H1 (cell line): Measurements from ENCODE around the gene SGMS2.

Experiments used
- BACH1 ChIP-seq: IDR thresholded peaks from 2 replicates; pipeline ENCODE4 v1.6.1; 2012; ENCODE audit warnings: low read length, improper control_type of control experiment
- CBX8 ChIP-seq: fragments of 300-800, 300-1000 bp; sonication (generic); IDR thresholded peaks from 2 replicates; pipeline ENCODE4 v1.7.1; 2016; ENCODE audit warnings: low read depth, low read length, borderline replicate concordance
- CHD1 ChIP-seq: IDR thresholded peaks from 2 replicates; pipeline ENCODE4 v1.6.1; 2012; ENCODE audit warnings: low read depth, low read length, improper control_type of control experiment
- EZH2 ChIP-seq: fragments of 200-600 bp; sonication (generic); IDR thresholded peaks from 2 replicates; pipeline ENCODE4 v1.7.1; 2012; ENCODE audit warnings: low read depth, mild to moderate bottlenecking, moderate library complexity, low read length, inconsistent platforms; ENCODE audit not compliant: severe bottlenecking
- HDAC2 ChIP-seq, 2 experiments: fragments of 300-600 bp in 1 of 2; sonication (generic) in 1 of 2; IDR thresholded peaks; 2 replicates each; pipeline ENCODE4 v1.6.1; 2011 to 2012; ENCODE audit warnings: low read depth in 2 of 2, low read length in 2 of 2, mild to moderate bottlenecking in 2 of 2, moderate library complexity in 2 of 2, borderline replicate concordance in 1 of 2, inconsistent platforms in 1 of 2
- NRF1 ChIP-seq: IDR thresholded peaks from 2 replicates; pipeline ENCODE4 v1.6.1; 2011; ENCODE audit warnings: mild to moderate bottlenecking, low read depth, low read length, improper control_type of control experiment
- POLR2A ChIP-seq, 2 experiments: IDR thresholded peaks; 1 replicate in 1 of 2; 2 replicates in 1 of 2; pipeline ENCODE4 v1.6.1; 2011; ENCODE audit warnings: low read depth in 2 of 2, low read length in 2 of 2, mild to moderate bottlenecking in 2 of 2; ENCODE audit errors: control extremely low read depth in 1 of 2
- SIN3A ChIP-seq, 2 experiments: IDR thresholded peaks in 1 of 2; conservative IDR thresholded peaks in 1 of 2; 2 replicates each; pipeline ENCODE4 v1.6.1; 2011 to 2012; ENCODE audit warnings: low read length in 2 of 2, improper control_type of control experiment in 1 of 2, low read depth in 1 of 2, mild to moderate bottlenecking in 1 of 2
- SIRT6 ChIP-seq: IDR thresholded peaks from one replicate; pipeline ENCODE4 v1.7.1; 2012; ENCODE audit warnings: low read length, inconsistent platforms
- TF ChIP-seq, protein P1 (sequence below), 3 experiments: IDR thresholded peaks; 1 replicate in 2 of 3; 2 replicates in 1 of 3; pipeline versions ENCODE4 v1.5.1 to v1.6.1; 2011; ENCODE audit warnings: low read length in 3 of 3, mild to moderate bottlenecking in 3 of 3, inconsistent platforms in 2 of 3, low read depth in 1 of 3, moderate library complexity in 1 of 3; ENCODE audit not compliant: insufficient read depth in 1 of 3; ENCODE audit errors: control extremely low read depth in 1 of 3

DNA sequence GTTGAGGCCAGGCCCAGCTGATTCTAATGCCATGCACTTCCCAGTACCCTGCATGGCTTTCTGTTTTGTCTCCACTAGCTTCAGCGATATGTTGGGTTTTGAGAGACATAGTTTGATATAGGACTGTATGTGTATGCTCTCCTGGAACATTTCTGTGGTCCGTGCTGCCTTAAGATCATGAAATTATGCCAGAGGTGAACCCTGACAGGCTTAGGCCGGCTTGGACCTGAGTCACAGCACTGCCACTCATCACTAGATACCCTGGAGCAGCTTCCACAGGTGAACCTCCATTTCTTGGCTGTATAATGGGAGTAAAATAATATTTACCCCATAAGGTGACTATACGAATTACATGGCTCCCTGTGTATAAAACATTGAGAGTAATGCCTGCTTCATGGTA, 6.4 kb downstream of the SGMS2 start:
- no peak for TF ChIP-seq EZH2
- TF ChIP-seq, protein P1, sequence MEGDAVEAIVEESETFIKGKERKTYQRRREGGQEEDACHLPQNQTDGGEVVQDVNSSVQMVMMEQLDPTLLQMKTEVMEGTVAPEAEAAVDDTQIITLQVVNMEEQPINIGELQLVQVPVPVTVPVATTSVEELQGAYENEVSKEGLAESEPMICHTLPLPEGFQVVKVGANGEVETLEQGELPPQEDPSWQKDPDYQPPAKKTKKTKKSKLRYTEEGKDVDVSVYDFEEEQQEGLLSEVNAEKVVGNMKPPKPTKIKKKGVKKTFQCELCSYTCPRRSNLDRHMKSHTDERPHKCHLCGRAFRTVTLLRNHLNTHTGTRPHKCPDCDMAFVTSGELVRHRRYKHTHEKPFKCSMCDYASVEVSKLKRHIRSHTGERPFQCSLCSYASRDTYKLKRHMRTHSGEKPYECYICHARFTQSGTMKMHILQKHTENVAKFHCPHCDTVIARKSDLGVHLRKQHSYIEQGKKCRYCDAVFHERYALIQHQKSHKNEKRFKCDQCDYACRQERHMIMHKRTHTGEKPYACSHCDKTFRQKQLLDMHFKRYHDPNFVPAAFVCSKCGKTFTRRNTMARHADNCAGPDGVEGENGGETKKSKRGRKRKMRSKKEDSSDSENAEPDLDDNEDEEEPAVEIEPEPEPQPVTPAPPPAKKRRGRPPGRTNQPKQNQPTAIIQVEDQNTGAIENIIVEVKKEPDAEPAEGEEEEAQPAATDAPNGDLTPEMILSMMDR (IDR thresholded peaks at IDR 0.05; ENCODE audit: control extremely low read depth in 1 of 3, insufficient read depth in 1 of 3, low read depth in 1 of 3, low read length in 3 of 3), result no peak
- TF ChIP-seq BACH1, result no peak
- no peak for TF ChIP-seq POLR2A (IDR thresholded peaks at IDR 0.05; ENCODE audit: control extremely low read depth in 1 of 2, low read depth in 2 of 2, low read length in 2 of 2)
- TF ChIP-seq CHD1, result no peak
- no peak for TF ChIP-seq SIN3A (conservative IDR thresholded peaks at IDR 0.05 in 1 of 2, IDR thresholded peaks at IDR 0.05 in 1 of 2; ENCODE audit: low read depth in 1 of 2, low read length in 2 of 2)
- no peak for TF ChIP-seq NRF1
- TF ChIP-seq HDAC2 (IDR thresholded peaks at IDR 0.05; ENCODE audit: borderline replicate concordance in 1 of 2, low read depth in 2 of 2, low read length in 2 of 2), result no peak
- TF ChIP-seq SIRT6, result no peak
- no peak for TF ChIP-seq CBX8
